GM12878 (cell line): ENCODE data around the gene CLEC4M. TPM values are rescaled to one million over a fixed set of nuclear protein-coding genes. Genes with fewer than 3 reads are reported as not detected.

ENCODE experiments used
- ATAC-seq: fragments of 200-7000 bp; cut with Tn5 transposase; 3 replicates; pipeline ENCODE4 v1.9.1; 2020; ENCODE audit warnings: mild to moderate bottlenecking, moderate library complexity
- BruUV-seq: library from RNA; stranded (reverse); fragments of 400-500 nt; replicated peaks from 2 replicates; lab custom pipeline; 2021; lab: Mats Ljungman, UMichigan
- CTCF ChIA-PET: fragments of 300-600 bp; sonication (Branson Sonifier 250); formaldehyde crosslinking; extraction: SDS; loops from one replicate; lab custom pipeline; 2021; ENCODE audit warnings: inconsistent platforms; lab: Yijun Ruan, JAX
- POLR2A ChIA-PET: fragments of 350-600 bp; formaldehyde crosslinking; extraction: SDS; loops from one replicate; lab custom pipeline; 2021; ENCODE audit warnings: inconsistent platforms; lab: Charles Lee
- RAD21 ChIA-PET: fragments of 300-600 bp; sonication (Branson Sonifier 250); formaldehyde crosslinking; loops from one replicate; lab custom pipeline; 2023; ENCODE audit warnings: antibody characterized with exemption; ENCODE audit not compliant: unreplicated experiment; lab: Charles Lee
- SMC1A ChIA-PET: fragments of 300-600 bp; sonication (Branson Sonifier 250); formaldehyde crosslinking; loops from one replicate; lab custom pipeline; 2023; ENCODE audit not compliant: unreplicated experiment, uncharacterized antibody; lab: Charles Lee
- DNase-seq: peaks from one replicate; pipeline ENCODE4 v3.0.0-alpha.2; 2011; ENCODE audit warnings: low read depth, low spot score
- FAIRE-seq: peaks from 3 replicates; lab custom pipeline; 2011; peaks lifted over from hg19 to GRCh38; lab: Jason Lieb, UNC
- H2AFZ ChIP-seq: 2 replicates; pipeline ENCODE4 v1.6.0; 2011; ENCODE audit warnings: low read depth, low read length, control low read depth; ENCODE audit not compliant: control insufficient read depth
- H3K27ac ChIP-seq: 2 replicates; pipeline ENCODE4 v1.5.1; 2011; ENCODE audit warnings: control low read depth; ENCODE audit not compliant: control insufficient read depth, insufficient read depth
- H3K27me3 ChIP-seq, 2 experiments: replicated peaks in 1 of 2; 2 replicates each; pipeline versions ENCODE4 v1.6.0 to v1.6.1; 2011; ENCODE audit warnings: low read length in 1 of 2; ENCODE audit not compliant: control insufficient read depth in 2 of 2, insufficient read depth in 2 of 2
- H3K36me3 ChIP-seq, 2 experiments: 2 replicates each; pipeline ENCODE4 v1.5.1; 2011; ENCODE audit warnings: low read length in 1 of 2; ENCODE audit not compliant: control insufficient read depth in 2 of 2, insufficient read depth in 2 of 2
- H3K4me1 ChIP-seq: 2 replicates; pipeline ENCODE4 v1.6.1; 2011; ENCODE audit warnings: mild to moderate bottlenecking, low read length, moderate library complexity, mixed read lengths; ENCODE audit not compliant: control insufficient read depth, insufficient read depth
- H3K4me2 ChIP-seq: 2 replicates; pipeline ENCODE4 v1.6.0; 2011; ENCODE audit warnings: control low read depth; ENCODE audit not compliant: control insufficient read depth, insufficient read depth
- H3K4me3 ChIP-seq: fragments of 200-600 bp; sonication (generic); 2 replicates; pipeline ENCODE4 v1.5.1; 2016
- H3K79me2 ChIP-seq: 2 replicates; pipeline ENCODE4 v1.6.0; 2011; ENCODE audit warnings: low read length; ENCODE audit not compliant: control insufficient read depth, insufficient read depth
- H3K9ac ChIP-seq: 2 replicates; pipeline ENCODE4 v1.8.0; 2011; ENCODE audit warnings: low read length, control low read depth, mixed read lengths; ENCODE audit not compliant: control insufficient read depth, insufficient read depth
- H3K9me3 ChIP-seq: replicated peaks from 3 replicates; pipeline ENCODE4 v1.5.1; 2011; ENCODE audit warnings: mild to moderate bottlenecking, low read length; ENCODE audit not compliant: control insufficient read depth, insufficient read depth
- H4K20me1 ChIP-seq: 2 replicates; pipeline ENCODE4 v1.6.0; 2011; ENCODE audit not compliant: control insufficient read depth, insufficient read depth
- CBX3 ChIP-seq: fragments of 200-600 bp; sonication (generic); IDR thresholded peaks from 2 replicates; pipeline ENCODE4 v1.6.1; 2016; ENCODE audit warnings: low read depth, borderline replicate concordance
- CHD4 ChIP-seq: fragments of 200-600 bp; sonication (generic); IDR thresholded peaks from 2 replicates; pipeline ENCODE4 v1.6.1; 2016; ENCODE audit warnings: mild to moderate bottlenecking
- CREM ChIP-seq: IDR thresholded peaks from 2 replicates; pipeline ENCODE4 v1.6.1; 2014; ENCODE audit warnings: antibody characterized with exemption, low read depth
- E2F8 ChIP-seq: fragments of 450-650 bp; IDR thresholded peaks from 2 replicates; pipeline ENCODE4 v1.6.1; 2018; ENCODE audit warnings: mild to moderate bottlenecking, low read depth, moderate library complexity; ENCODE audit not compliant: partially characterized antibody
- KDM1A ChIP-seq: fragments of 200-600 bp; sonication (generic); IDR thresholded peaks from 2 replicates; pipeline ENCODE4 v1.6.1; 2016; ENCODE audit warnings: borderline replicate concordance
- LARP7 ChIP-seq: fragments of 450-650 bp; IDR thresholded peaks from 2 replicates; pipeline ENCODE4 v1.6.1; 2017; ENCODE audit warnings: mild to moderate bottlenecking
- NBN ChIP-seq: fragments of 450-650 bp; IDR thresholded peaks from 2 replicates; pipeline ENCODE4 v1.6.1; 2016
- NFYB ChIP-seq: IDR thresholded peaks from 2 replicates; pipeline ENCODE4 v1.6.1; 2011; ENCODE audit warnings: low read depth, mild to moderate bottlenecking, low read length, improper control_type of control experiment, moderate library complexity; ENCODE audit not compliant: insufficient read depth
- NR2C1 ChIP-seq: fragments of 450-650 bp; IDR thresholded peaks from 2 replicates; pipeline ENCODE4 v1.6.1; 2017; ENCODE audit warnings: antibody characterized with exemption, mild to moderate bottlenecking, moderate library complexity
- SMARCA5 ChIP-seq: fragments of 450-650 bp; IDR thresholded peaks from 2 replicates; pipeline ENCODE4 v1.6.1; 2017; ENCODE audit warnings: mild to moderate bottlenecking
- USF2 ChIP-seq: IDR thresholded peaks from 2 replicates; pipeline ENCODE4 v1.6.1; 2011; ENCODE audit warnings: low read depth, low read length, improper control_type of control experiment, borderline replicate concordance
- YY1 ChIP-seq: IDR thresholded peaks from 2 replicates; pipeline ENCODE4 v1.6.1; 2011; ENCODE audit warnings: low read depth, mild to moderate bottlenecking, low read length
- WGBS: methylation state at CpG from one replicate; pipeline ENCODE4 v1.1.6; 2016; ENCODE audit warnings: low lambda C conversion rate; ENCODE audit not compliant: insufficient replicate concordance, insufficient coverage; ENCODE audit errors: missing lambda C conversion rate; 5-methylcytosine and 5-hydroxymethylcytosine counted together
- in situ Hi-C: fragments of 300-500 bp; cut with MboI; formaldehyde crosslinking; loops from 9 replicates; pipeline ENCODE4 v1.14.3; 2018; ENCODE audit warnings: mixed read lengths
- intact Hi-C: fragments of 100-400 bp; cut with micrococcal nuclease; formaldehyde crosslinking; loops from one replicate; pipeline ENCODE4 v1.14.2; 2022; ENCODE audit not compliant: unreplicated experiment
- polyA plus RNA-seq, 11 experiments: library from polyadenylated mRNA; depleted of rRNA in 4 of 11; unstranded in 6 of 11; stranded (reverse) in 5 of 11; fragments of >200 nt; fragmentation: Nextera tagmentation in 4 of 11; fragmentation: Illumina TruSeq in 1 of 11; extraction: Ambion mirVana in 4 of 11; extraction: Trizol in 1 of 11; gene quantifications; 1 replicate in 1 of 11; 2 replicates in 10 of 11; pipeline versions ENCODE4 v1.2.1 to v1.2.3, GENCODE V29; 2011 to 2016; ENCODE audit warnings: inconsistent platforms in 2 of 11, missing spikeins in 2 of 11, low read depth in 1 of 11
- total RNA-seq, 4 experiments: library from RNA; depleted of rRNA in 3 of 4; stranded (reverse); fragments of >200 nt in 3 of 4; fragmentation: Illumina TruSeq in 1 of 4; extraction: Trizol in 1 of 4; gene quantifications; 2 replicates each; pipeline versions ENCODE4 v1.2.1 to v1.2.3, GENCODE V29; 2013 to 2021
- TF ChIP-seq, protein P1 (sequence below): fragments of 450-650 bp; formaldehyde crosslinking; IDR thresholded peaks from 2 replicates; pipeline ENCODE4 v1.4.0; 2020; ENCODE audit warnings: mild to moderate bottlenecking, moderate library complexity

The CLEC4M gene
- total and polyA plus RNA-seq, 10 of the 15 experiments (the other 5 are each of a cell fraction or from before 2014, with no cell fraction given): 0.11 to 0.42 (median 0.25) TPM; not detected in 1

DNA sequence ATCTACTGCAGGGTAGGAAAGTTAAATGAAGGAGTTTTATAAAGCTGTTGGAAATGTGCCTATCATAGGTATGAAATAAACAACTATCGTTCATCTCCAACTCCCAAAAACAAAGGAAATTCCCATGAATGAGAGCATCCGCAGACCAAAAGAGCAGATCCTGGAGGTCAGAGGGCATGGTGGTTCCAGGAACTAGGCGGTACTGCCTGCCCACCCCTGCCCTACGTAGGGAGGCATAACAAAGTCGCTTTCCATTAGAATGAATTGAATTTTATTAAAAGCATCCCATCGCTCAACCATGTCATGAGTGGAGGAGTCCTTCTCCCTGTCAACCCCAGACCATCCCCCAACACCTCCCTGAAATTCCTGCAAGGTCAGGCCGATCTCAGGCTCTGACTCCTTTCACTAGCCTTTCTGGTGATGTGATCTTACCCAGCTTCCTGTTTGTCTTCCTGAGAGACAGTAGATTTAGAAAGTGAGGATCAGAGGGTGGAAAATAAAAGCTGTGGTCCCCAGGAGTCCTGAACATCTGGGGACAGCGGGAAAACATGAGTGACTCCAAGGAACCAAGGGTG is at the start of gene CLEC4M (continued):
- no peak for TF ChIP-seq USF2

DNA sequence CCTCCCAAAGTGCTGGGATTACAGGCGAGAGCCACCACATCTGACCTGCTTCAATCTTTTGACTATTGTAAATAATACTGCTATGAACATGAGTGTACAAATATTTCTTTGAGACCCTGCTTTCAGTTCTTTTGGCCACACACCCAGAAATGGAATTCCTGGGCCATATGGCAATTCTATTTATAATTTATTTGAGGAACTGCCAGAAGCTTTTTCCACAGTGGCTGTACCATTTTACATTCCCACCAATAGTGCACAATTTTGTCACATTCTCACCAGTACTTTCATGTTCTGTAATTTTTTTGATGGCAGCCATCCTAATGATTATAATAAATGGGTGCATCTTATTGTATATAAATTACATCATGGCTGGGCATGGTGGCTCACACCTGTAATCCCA is 47.4 kb upstream of the CLEC4M start:
- Histone ChIP-seq H3K4me3 (no peak overlapping the region), H3K9me3 (peaks cover 8% of the 10 kb centered on the region; the same call in 2 of the 3 replicates), H3K27ac (no peak overlapping the region), H4K20me1 (no peaks in the 10 kb centered on the region), H3K4me2 (no peak overlapping the region), H3K9ac (no peak overlapping the region), H3K27me3 (no peaks in the 10 kb centered on the region), H3K79me2 (no peaks in the 10 kb centered on the region), H3K4me1 (peaks cover 11% of the 10 kb centered on the region), H3K36me3 (no peaks in the 10 kb centered on the region), H2AFZ (no peak overlapping the region)
- FAIRE-seq (no peak), ATAC-seq (no peak), DNase-seq (no peak)
- intact Hi-C loops: no loop called here
- in situ Hi-C loops: no loop called here
- ChIA-PET POLR2A (interaction anchor here (0.7 to 0.9 kb wide), 2 partner anchors 9 to 81 kb away, joined by 3 read pairs; no protein-coding TSS in a partner anchor), SMC1A (no interaction called here), CTCF (no interaction called here), RAD21 (no interaction called here)
- BruUV-seq: no TSS peak
- WGBS: 100% methylated on average over 1 of the region's 1 CpG
- TF ChIP-seq LARP7 (no peak), CBX3 (no peak), CREM (no peak), SMARCA5 (no peak), NR2C1 (no peak), E2F8 (no peak), YY1 (no peak), KDM1A (no peak), NFYB (no peak), NBN (no peak), CHD4 (no peak)
- TF ChIP-seq, protein P1, sequence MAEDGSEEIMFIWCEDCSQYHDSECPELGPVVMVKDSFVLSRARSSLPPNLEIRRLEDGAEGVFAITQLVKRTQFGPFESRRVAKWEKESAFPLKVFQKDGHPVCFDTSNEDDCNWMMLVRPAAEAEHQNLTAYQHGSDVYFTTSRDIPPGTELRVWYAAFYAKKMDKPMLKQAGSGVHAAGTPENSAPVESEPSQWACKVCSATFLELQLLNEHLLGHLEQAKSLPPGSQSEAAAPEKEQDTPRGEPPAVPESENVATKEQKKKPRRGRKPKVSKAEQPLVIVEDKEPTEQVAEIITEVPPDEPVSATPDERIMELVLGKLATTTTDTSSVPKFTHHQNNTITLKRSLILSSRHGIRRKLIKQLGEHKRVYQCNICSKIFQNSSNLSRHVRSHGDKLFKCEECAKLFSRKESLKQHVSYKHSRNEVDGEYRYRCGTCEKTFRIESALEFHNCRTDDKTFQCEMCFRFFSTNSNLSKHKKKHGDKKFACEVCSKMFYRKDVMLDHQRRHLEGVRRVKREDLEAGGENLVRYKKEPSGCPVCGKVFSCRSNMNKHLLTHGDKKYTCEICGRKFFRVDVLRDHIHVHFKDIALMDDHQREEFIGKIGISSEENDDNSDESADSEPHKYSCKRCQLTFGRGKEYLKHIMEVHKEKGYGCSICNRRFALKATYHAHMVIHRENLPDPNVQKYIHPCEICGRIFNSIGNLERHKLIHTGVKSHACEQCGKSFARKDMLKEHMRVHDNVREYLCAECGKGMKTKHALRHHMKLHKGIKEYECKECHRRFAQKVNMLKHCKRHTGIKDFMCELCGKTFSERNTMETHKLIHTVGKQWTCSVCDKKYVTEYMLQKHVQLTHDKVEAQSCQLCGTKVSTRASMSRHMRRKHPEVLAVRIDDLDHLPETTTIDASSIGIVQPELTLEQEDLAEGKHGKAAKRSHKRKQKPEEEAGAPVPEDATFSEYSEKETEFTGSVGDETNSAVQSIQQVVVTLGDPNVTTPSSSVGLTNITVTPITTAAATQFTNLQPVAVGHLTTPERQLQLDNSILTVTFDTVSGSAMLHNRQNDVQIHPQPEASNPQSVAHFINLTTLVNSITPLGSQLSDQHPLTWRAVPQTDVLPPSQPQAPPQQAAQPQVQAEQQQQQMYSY (CRISPR knock-in tag): no peak
